ENCODE data around the gene FIGLA.

- no peak for TF ChIP-seq PHF8 (conservative IDR thresholded peaks at IDR 0.05; ENCODE audit: low read depth, low read length)
- TF ChIP-seq EZH2 (IDR thresholded peaks at IDR 0.05; ENCODE audit: low read depth, low read length, severe bottlenecking), result no peak
- no peak for TF ChIP-seq CBX8 (IDR thresholded peaks at IDR 0.05; ENCODE audit: borderline replicate concordance, low read depth, low read length)
- TF ChIP-seq NRF1 (IDR thresholded peaks at IDR 0.05; ENCODE audit: low read depth, low read length), result no peak
- TF ChIP-seq CTCF (IDR thresholded peaks at IDR 0.05; ENCODE audit: control extremely low read depth in 1 of 3, insufficient read depth in 1 of 3, low read depth in 1 of 3, low read length in 3 of 3), result no peak
- TF ChIP-seq RFX5 (IDR thresholded peaks at IDR 0.05; ENCODE audit: borderline replicate concordance, low read depth, low read length), result no peak
- TF ChIP-seq POLR2AphosphoS5 (IDR thresholded peaks at IDR 0.05; ENCODE audit: low read depth, low read length), result no peak
- TF ChIP-seq TAF1 (IDR thresholded peaks at IDR 0.05; ENCODE audit: low read depth, low read length), result no peak
- TF ChIP-seq POLR2A (IDR thresholded peaks at IDR 0.05; ENCODE audit: control extremely low read depth in 1 of 2, low read depth in 2 of 2, low read length in 2 of 2), result no peak
- TF ChIP-seq EP300 (IDR thresholded peaks at IDR 0.05; ENCODE audit: borderline replicate concordance in 1 of 2, low read depth in 2 of 2, low read length in 2 of 2), result no peak
- TF ChIP-seq SP2 (IDR thresholded peaks at IDR 0.05; ENCODE audit: low read length), result no peak
Observed at GRCh38 chr2:70829916-70830315, 39.5 kb upstream of the FIGLA start.
